HG02678 (cell line): ENCODE results near the gene ZNF345.

Experiments used
- ATAC-seq: cut with Tn5 transposase; IDR thresholded peaks from one replicate; pipeline ENCODE4 v1.9.1; 2021; ENCODE audit warnings: mild to moderate bottlenecking, moderate library complexity; ENCODE audit not compliant: unreplicated experiment

The ZNF345 gene

DNA sequence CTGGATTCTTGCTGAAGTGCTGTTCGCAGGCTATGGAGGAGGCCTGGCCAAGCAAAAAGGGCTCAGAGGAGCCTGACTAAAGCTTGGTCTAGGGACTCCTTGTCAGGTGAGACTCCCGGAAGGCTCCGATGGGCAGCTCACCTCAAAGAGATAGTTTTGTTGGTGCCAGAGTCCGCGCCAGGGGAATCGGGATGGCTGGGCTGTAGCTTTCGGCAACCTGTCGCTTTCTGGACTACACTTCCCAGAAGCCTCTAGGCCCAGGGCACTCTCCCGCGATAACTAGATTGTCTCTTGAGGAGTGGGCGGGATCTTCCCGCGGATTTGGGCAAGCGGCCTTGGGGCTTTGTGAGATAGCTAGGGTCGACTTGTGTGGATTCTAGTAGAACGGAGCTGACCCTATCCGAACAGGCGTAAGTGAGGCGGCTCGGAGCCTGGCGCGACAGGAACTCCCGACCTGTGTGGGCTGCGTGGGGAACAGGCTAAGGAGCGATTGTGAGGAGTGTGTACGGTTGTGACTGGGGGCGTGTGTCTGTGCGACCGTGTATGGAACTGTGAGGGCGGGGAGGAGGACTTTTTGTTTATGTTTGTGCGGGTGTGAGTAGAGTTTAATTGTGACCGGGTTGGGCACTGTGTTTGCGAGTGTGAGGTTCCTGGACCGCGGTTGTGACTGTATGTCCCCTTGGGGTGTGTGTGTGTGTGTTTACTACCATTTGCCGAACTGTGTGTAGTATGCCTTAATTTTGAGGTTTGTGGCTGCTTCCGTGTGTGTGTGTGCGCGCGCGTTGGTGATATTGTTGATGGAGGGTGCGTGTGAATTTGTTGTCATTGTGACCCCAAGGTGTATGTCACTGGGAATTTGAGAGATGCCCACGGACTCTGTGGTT is at the start of gene ZNF345:
Gene ZNF345, plus strand, starts transcription at position 318 of the 884 bp plus-strand sequence. CDS start 25,955 bp downstream, outside the sequence.
- peak; percentile 82 for ATAC-seq

DNA sequence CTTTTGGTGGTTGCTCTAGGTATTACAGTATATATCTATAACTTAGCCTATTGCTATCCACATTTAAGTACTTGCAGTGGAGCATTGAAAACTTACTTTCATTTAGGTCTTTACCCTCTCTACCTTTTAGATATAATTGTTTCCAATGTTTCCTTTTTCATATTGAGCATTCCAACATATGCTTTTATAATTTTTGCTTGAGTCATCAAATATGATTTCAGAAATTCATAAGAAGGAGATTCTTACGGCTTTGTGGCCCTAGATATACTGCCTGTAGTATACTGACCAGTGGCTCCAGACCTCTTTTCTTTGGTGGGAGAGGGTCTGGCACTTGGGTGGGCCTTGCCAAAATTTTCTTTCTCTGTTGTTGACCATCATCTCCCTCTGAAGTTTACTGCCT is 45.3 kb upstream of the ZNF345 start:
- no peak for ATAC-seq

DNA sequence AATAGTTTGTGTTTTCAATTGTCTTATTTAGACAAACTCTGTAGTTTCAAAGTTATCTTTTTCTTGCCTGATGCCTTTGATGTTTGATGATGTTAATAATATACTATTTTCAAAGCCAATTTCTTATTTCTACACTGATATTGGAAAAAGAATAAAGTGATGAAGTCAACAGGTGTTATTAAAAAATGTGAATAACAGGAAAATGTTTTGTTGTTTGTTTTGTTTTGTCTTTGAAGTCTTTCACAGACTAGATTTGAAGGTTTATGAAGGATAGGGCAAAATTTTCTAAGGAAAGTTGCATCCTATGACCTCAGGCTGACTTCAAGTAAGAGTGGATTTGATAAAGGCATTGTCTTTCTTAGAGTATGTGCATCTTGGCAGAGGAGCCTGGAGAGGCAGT is 43.6 kb upstream of the ZNF345 start:
- no peak for ATAC-seq

DNA sequence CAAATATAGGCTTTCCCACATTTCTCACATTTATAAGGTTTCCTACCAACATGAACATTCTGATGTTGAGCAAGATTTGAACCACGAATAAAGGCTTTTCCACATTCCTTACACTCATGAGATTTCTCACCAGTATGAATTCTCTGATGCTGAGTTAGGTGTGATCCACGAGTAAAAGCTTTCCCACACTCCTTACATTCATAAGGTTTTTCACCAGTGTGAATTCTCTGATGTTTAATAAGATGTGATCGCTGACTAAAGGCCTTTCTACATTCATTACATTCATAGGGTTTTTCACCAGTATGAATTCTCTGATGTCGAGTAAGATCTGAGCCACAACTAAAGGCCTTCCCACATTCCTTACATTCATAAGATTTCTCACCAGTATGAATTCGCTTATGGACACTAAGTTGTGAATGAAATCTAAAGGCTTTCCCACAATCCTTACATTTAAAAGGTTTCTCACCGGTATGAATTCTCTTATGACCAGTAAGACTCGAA is 31.5 kb upstream of the ZNF345 start:
- no peak for ATAC-seq

DNA sequence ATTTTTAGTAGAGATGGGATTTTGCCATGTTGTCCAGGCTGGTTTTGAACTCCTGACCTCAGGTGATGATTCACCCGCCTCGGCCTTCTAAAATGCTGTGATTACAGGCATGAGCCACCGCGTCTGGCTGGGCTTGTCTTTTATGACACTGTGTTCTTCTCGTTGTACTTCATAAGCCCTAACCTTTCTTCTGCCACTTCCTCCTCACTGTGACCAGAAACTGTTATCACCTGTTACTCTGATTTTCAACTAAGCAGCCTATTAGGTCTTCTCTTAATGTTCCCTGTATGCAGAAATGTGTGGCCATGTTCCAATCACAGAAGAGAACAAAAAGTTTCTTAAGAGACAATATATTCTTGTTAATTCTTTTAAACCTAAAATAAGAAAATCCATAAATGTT is 28.9 kb upstream of the ZNF345 start:
- ATAC-seq, result no peak

DNA sequence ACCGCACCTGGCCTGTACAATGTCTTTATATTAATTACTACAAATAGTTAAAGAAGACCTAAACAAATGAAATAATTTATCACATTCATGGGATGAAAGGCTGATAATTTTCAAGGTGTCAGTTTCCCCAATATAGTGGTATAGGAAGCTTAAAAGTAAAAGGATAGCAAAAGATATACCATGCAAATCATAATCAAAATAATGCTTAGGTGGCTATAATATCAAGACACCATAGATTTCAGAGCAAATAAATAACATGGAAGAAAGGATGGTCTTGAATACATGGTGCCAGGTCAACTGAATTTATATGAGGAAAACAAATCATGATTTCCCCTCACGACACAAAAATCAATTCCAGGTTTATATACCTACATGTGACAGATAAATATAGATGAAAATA is 17.2 kb upstream of the ZNF345 start:
- no peak for ATAC-seq

DNA sequence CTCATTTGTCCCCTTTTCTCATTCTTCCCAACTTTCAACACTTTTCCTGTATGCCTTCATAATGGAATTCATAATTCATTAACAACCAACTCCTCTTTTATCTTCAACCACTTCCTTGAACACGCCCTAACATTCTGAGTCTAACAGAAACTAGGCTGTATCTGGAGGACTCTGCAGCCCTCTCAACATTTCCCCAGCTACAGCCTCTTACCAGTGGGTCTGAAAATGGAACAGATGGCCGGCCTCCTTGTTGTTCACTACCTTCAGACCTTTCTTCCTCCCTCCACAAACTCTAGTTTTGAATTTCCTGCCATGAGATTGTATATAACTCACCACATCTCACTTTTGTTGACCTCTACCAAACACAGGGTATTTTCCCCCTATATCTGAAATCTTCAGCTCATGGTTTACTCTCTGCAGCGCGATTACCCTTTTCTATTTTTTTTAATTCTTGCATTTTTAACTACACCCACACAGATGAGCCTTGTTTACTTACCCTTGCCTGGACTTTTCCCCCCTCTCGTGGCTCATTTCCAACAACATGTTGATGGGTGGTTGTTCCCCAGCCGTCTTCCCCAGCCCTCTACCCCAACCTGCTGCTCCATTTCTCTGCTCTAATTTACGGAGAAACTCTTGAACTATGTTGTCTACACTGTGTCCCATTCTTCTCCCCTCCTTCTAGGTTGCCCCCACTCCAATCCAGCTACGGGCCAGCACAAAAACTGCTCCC is 13.3 kb upstream of the ZNF345 start:
- no peak for ATAC-seq

DNA sequence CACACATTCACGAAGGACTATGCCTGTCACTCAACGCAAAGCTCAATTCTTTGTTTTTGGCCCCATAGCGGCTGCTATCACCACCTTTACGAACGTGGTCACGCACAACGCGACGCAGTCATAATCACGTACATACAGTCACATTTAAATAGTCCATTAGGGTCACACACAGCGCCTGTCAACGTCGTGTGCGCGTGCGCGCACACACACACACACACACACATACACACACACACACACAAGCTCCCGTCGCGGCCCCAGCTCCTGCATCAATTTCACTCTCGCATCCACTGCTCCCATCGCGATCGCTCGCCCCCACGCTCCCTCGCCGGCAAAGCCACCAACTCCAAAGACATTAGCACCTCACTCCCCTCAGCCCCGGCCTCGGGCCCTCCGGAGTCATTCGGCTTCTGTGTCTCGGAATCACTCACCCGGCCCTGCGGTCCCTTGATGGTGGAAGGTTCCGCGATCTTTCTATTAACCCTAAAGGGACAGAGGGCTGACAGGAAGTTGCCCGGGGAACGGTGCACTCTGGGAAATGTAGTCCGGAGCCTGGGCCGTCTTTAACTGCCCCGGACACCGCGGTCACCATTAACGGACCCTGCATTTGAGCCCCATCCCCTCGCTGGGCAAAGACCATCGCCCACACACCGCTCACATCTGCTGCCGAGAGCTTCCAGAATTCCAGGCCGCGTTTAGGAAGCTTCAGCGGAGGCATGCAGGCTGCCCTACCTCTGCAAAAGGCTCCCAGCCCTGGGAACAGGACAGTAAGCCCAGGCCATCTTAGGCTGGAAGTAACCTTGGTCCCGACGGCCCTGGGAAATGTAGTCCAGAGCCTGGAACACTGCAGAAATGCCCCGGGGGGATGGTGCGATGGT is 12.5 kb upstream of the ZNF345 start, which contains the start of gene ZNF790:
Gene ZNF790, minus strand, starts transcription at position 482 of the 878 bp plus-strand sequence. CDS start 12,768 bp downstream, outside the sequence.
- ATAC-seq, result peak; percentile 93

DNA sequence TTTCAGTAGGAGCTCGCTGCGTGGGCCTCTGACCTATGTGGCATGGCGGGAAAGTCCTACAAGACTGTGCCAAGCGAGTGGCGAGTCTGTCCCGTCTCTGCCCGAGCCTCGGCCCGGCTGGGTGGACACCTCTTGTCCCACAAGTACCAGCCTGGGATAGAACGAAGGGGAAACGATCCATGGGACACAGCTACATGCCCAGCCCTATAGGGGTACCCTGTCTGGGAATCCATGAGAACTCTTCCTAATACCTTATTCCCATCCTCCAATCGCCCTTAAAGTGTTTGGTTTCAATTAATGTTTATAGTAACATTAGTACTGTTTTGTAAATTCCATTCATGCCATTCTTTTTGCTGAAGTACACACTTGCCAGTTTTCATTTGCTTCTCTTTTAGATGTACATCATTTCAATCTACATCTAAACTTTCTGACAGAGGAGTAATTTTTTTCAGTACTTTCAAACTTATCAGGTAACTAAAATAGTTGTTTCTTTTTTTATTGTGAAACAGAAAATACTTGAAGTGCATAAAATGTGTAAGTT is 11.8 kb upstream of the ZNF345 start:
- ATAC-seq, result no peak

DNA sequence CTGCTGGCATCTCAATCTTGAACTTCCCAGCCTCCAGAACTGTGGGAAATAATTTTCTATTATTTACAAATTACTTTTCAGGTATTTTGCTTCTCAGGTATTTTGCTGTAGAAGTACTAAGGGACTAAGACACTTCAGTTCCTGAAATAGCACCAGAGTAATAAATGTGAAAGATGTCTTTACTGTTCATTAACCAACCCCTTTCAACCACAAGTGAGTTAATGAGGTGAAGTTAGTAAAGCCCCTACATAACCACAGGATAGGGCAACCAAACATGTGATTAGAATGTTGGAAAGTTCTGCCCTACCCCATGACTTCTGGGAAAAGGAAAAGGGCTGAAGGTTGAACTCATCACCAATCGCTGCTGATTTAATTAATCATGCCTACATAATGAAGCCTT is 2.7 kb upstream of the ZNF345 start:
- ATAC-seq, result no peak

DNA sequence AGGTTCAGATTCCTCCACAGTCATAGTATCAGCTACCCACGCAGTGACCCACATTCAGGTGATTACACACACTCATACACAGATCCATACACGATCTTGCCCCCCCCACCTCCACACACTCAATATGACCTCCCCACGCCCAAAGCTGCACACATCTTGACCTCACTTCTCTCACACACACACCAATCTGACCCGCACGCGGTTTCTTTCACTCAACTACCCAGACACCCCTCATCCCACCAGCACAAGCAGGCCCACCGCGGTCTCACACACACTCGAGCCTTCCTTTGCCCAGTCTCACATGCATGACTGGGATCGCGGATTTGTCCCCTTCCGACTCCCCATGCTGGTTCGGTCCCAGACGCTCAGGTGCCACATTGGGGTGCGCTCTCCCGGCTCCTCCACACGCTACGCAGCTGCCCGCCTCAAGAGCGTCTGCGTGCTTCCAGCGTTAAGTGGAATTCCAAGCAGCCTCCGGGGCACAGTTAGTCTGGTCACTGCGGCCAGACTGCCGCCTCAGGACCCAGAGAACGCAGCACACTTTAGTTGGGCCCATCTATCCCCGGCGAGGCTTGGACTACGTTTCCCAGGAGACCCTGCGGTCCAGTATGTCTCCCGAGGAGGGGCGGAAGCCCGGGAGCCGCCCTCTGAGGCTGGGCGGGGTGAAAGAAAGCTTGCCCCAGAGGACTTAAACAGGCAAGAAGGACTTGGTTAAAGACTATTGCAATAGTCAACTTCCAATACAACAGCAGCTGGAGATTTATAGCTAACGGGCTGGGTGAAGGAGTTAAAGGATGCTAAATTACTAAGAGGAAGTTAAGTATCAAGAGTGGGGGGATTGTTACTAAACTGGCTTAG is 746 bp upstream of the ZNF345 start:
- peak; percentile 87 for ATAC-seq

DNA sequence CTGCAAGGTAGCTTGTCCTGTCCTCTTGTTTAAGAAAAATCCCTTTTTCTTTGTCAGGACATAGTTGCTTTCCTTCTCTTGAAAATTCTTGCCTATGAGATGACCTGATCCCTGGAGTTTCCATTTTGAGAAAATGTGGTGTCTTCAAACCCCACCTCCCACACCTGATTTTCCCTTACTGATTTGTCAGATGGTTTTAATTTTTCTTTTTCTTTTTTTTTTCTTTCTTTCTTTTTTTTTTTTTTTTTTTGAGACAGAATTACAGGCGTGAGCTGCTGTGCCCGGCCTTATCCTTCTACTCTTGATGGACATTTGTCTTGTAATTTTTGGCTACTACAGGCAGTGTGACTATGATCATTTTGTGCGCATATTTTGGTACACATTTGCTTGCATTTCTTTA is 1.2 kb downstream of the ZNF345 start:
- ATAC-seq, result no peak

DNA sequence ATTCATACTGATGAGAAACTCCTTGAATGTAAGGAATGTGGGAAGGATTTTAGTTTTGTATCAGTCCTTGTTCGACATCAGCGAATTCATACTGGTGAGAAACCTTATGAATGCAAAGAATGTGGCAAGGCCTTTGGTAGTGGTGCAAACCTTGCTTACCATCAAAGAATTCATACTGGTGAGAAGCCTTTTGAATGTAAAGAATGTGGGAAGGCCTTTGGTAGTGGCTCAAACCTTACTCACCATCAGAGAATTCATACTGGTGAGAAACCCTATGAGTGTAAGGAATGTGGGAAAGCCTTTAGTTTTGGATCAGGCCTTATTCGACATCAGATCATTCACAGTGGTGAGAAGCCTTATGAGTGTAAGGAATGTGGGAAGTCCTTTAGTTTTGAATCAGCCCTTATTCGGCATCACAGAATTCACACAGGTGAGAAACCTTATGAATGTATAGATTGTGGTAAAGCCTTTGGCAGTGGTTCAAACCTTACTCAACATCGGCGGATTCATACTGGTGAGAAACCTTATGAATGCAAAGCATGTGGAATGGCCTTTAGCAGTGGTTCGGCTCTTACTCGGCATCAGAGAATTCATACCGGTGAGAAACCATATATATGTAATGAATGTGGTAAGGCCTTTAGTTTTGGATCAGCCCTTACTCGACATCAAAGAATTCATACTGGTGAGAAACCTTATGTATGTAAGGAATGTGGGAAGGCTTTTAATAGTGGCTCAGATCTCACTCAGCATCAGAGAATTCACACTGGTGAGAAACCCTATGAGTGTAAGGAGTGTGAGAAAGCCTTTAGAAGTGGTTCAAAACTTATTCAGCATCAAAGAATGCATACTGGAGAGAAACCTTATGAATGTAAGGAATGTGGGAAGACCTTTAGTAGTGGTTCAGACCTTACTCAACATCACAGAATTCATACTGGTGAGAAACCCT is 26.6 kb downstream of the ZNF345 start:
- ATAC-seq, result no peak

DNA sequence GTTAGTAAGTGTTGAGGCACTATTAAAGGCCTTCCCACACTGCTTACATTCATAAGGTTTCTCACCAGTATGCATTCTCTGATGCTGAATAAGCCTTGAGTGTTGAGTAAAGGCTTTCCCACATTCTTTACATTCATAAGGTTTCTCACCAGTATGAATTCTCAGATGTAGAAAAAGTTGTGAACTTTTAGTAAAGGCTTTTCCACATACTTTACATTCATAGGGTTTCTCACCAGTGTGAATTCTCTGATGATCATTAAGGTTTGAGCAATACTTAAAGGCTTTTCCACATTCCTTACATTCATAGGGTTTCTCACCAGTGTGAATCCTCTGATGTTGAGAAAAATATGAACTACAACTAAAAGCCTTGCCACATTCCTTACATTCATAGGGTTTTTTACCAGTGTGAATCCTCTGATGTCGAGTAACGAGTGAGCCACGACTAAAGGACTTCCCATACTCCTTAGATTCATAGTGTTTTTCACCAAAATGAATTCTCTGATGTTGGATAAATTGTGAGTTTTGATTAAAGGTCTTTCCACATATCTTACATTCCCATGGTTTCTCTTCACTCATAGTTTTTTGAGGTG is 41.2 kb downstream of the ZNF345 start:
- ATAC-seq, result no peak

DNA sequence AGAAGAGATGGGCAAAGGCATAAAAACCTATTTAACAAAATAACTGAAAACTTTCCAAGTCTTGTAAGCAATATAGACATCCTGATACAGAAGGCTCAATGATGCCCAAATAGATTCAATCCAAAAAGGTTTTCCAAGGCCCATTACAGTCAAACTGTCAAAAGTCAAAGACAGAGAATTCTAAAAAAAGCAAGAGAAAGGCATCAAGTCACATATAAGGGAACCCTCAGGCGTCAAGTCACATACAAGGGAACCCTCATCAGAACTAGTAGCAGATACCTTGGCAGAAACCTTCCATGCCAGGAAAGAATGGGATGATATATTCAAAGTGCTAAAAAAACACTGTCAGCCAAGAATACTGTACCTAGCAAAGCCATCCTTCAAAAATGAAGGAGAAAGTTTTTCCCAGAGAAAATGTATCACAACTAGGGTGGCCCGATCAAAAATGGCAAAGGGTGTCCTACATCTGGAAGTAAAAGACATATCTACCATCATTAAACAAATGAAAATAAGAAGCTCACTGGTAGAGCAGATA is 44.2 kb downstream of the ZNF345 start:
- no peak for ATAC-seq

DNA sequence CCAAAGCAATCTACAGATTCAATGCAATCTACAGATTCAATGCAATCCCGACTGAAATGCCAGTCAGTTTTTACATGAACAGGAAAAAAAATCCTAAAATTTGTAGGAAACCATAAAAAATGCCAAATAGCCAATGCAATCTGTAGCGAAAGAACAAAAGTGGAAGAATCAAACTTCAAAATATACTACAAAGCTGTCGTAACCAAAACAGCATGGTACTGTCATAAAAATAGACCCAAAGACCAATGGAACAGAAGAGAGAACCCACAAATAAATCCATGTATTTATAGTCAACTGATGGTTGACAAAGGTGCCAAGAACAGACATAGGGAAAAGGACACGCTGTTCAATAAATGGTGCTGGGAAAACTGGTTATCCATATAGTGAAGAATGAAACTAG is 47.7 kb downstream of the ZNF345 start:
- no peak for ATAC-seq

DNA sequence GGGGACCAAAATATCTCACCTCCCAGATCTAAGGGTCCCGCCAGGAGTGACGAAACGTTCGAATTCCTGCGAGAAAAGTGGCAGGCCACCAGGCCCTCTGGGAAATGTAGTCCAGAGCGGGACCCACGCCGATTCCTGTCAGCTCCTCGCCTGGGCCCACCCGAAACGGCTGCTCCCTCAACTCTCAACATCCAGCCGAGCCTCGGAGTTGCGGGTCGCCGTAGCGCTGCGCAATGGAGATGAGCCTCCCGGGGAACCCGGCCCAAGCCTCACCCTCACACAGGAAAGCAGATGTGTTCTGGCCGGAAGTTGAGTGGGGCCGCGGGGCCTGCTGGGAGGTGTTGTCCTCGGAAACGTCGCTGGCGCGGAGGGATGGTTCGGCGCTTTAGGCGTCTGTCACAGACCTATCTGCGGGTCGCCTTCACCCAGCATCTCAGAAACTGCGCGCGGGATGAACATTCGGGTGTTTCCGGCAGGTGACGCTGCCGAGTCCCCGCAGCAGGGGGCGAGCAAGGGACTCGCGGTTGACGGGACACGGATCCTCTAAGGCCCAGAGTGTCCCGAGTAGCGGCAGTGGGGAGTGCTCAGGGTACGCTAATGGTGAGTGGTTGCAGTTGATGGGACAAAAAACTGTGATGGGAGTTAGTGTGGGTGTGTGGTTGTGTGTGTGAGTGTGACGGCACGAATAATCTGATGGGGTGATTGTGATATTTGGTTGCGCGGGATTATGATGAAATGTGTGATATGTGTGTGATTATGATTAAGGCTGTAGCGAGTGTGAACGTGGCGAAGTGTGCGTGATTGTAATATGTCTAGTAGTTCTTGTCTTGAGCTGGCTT is 65.5 kb downstream of the ZNF345 start, which contains the start of the genes ZNF568 and ZNF829:
Gene ZNF568, plus strand, starts transcription at position 341 of the 839 bp plus-strand sequence. CDS start 6,439 bp downstream, outside the sequence.
Gene ZNF829, minus strand, starts transcription at position 300 of the 839 bp plus-strand sequence. CDS start 1,124 bp downstream, outside the sequence.
- ATAC-seq, result peak; percentile 93
